Measurements from ENCODE around the gene IMP4. TPM values are rescaled to one million over a fixed set of nuclear protein-coding genes. Genes with fewer than 3 reads are reported as not detected.
A peak's percentile ranks its signal among the peaks of the same experiment; 100 is the strongest.

IMP4 gene
- total RNA-seq, 1 experiment from 2014 or later, result 101 TPM

DNA sequence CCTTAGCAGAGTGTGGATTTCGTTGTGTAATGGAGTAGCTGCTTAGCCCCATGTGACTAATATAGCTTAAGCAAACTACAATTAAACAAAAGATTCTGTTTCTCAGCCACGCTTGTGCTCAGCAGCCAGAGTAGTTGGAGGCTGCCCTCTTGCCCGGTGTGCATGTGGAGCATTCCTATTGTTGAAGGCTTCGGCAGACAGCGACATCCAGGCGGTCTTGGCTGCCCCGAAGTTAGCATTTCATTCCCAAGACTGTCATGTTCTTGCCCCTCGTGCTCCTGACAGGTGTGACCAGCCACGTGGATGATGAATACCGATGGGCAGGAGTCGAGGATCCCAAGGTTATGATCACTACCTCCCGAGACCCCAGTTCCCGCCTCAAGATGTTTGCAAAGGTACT lies 2.4 kb downstream of the IMP4 start:
- TF ChIP-seq, protein P1, sequence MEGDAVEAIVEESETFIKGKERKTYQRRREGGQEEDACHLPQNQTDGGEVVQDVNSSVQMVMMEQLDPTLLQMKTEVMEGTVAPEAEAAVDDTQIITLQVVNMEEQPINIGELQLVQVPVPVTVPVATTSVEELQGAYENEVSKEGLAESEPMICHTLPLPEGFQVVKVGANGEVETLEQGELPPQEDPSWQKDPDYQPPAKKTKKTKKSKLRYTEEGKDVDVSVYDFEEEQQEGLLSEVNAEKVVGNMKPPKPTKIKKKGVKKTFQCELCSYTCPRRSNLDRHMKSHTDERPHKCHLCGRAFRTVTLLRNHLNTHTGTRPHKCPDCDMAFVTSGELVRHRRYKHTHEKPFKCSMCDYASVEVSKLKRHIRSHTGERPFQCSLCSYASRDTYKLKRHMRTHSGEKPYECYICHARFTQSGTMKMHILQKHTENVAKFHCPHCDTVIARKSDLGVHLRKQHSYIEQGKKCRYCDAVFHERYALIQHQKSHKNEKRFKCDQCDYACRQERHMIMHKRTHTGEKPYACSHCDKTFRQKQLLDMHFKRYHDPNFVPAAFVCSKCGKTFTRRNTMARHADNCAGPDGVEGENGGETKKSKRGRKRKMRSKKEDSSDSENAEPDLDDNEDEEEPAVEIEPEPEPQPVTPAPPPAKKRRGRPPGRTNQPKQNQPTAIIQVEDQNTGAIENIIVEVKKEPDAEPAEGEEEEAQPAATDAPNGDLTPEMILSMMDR (conservative IDR thresholded peaks at IDR 0.05), result no peak
- Mint-ChIP-seq H3K36me3 (ENCODE audit: insufficient read depth in 1 of 3, low read depth in 3 of 3) (peaks cover 48 to 67% (median 52%) of the 10 kb centered on the region in 3 experiments), H3K4me3 (peak overlapping the region; percentile 100; a peak in 2 of 5 replicates), H3K9me3 (no peaks in the 10 kb centered on the region; a peak in 1 of 5 replicates), H3K4me1 (peaks cover 8% of the 10 kb centered on the region in 2 experiments), H3K27ac (no peak overlapping the region), H3K27me3 (ENCODE audit: low read depth) (no peaks in the 10 kb centered on the region)
- no peaks in the 10 kb centered on the region; the same call in 1 of the 2 replicates for H3K79me2 ChIP-seq (ENCODE audit: insufficient read depth, low read length)
- no peaks in the 10 kb centered on the region for H3K27me3 ChIP-seq (ENCODE audit: insufficient read depth, low read length)
- H3K18ac ChIP-seq (ENCODE audit: insufficient read length, low read depth, low read length), result no peak overlapping the region
- no peak overlapping the region for H2BK5ac ChIP-seq (ENCODE audit: insufficient read length, low read length)
- H3K23ac ChIP-seq (ENCODE audit: insufficient read length, low read depth, low read length), result no peak overlapping the region
- no peaks in the 10 kb centered on the region for H3K79me1 ChIP-seq (ENCODE audit: insufficient read depth, low read depth, low read length, poor library complexity, severe bottlenecking)
- no peak overlapping the region for H2BK120ac ChIP-seq (ENCODE audit: low read depth, low read length, poor library complexity, severe bottlenecking)
- H2AFZ ChIP-seq (ENCODE audit: low read length), result no peak overlapping the region
- H3K23me2 ChIP-seq (ENCODE audit: insufficient read length, low read depth, low read length, poor library complexity, severe bottlenecking), result peaks cover 5% of the 10 kb centered on the region
- no peak overlapping the region for H3K14ac ChIP-seq (ENCODE audit: insufficient read depth, low read length)
- no peak overlapping the region for H3K9ac ChIP-seq (ENCODE audit: extremely low read depth, insufficient read length, low read length)
- no peak overlapping the region for H2BK15ac ChIP-seq (ENCODE audit: low read depth, low read length)
- no peak overlapping the region for H2BK20ac ChIP-seq (ENCODE audit: low read depth, low read length, poor library complexity, severe bottlenecking)
- no peak overlapping the region for H4K8ac ChIP-seq (replicated peaks; ENCODE audit: insufficient read length, low read depth, low read length)
- 0 out of 2 replicates have a peak, but pooled peaks cover 2% of the 10 kb centered on the region for H3K4me1 ChIP-seq (ENCODE audit: insufficient read depth, low read length)
- H4K91ac ChIP-seq (ENCODE audit: insufficient read length, low read depth, low read length), result no peak overlapping the region
- WGBS (ENCODE audit: extremely low coverage, insufficient read length, low lambda C conversion rate), result no CpG with 5 or more reads among the region's 13 CpGs
- no peaks in the 10 kb centered on the region for H3K9me3 ChIP-seq (ENCODE audit: control insufficient read depth, low read depth, low read length)
- no peak overlapping the region for H3K27ac ChIP-seq (ENCODE audit: insufficient read length, low read depth, low read length)
- no peak overlapping the region for H3K56ac ChIP-seq (ENCODE audit: insufficient read length, low read depth, low read length)
- H2BK12ac ChIP-seq (ENCODE audit: insufficient read length, low read depth, low read length), result no peak overlapping the region
- H3T11ph ChIP-seq (ENCODE audit: low read length), result no peak overlapping the region
- no peak for DNase-seq
- H4K20me1 ChIP-seq (ENCODE audit: control insufficient read depth, insufficient read depth, insufficient read length), result no peaks in the 10 kb centered on the region
- H3K4ac ChIP-seq (ENCODE audit: low read depth, low read length), result no peak overlapping the region
- H4K5ac ChIP-seq (ENCODE audit: insufficient read length, low read depth, low read length), result no peak overlapping the region
- H3K4me2 ChIP-seq (ENCODE audit: insufficient read depth, insufficient read length, low read length), result no peak overlapping the region
- no peak overlapping the region for H2AK5ac ChIP-seq (ENCODE audit: insufficient read length, low read length)

Data from H9 (cell line).